ENCODE results near the gene FAIM2. TPM values are rescaled to one million over a fixed set of nuclear protein-coding genes. Genes with fewer than 3 reads are reported as not detected.
A peak's percentile ranks its signal among the peaks of the same experiment; 100 is the strongest.

Gene FAIM2
- total RNA-seq, 1 donor from 2014 or later = 10.4 TPM

DNA sequence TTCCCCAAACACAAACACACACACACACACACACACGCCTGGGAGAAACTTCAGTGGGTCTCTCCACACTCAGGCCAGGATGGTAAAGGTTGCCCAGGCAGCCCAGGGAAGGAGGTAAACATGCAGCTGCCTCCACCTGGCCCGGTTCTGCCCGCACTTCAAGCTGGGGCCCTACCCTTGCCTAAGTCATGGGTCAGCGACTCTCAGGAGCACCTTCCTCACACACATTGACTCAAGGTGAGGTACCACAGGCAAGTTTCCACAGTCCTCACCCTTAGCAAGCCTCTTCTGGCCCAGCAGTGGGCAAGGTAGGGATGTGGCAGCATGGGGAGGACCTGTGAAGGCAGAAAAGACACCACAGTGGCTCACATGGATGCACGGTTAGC lies 14.1 kb upstream of the FAIM2 start:
- DNase-seq (ENCODE audit: low spot score) = no peak

DNA sequence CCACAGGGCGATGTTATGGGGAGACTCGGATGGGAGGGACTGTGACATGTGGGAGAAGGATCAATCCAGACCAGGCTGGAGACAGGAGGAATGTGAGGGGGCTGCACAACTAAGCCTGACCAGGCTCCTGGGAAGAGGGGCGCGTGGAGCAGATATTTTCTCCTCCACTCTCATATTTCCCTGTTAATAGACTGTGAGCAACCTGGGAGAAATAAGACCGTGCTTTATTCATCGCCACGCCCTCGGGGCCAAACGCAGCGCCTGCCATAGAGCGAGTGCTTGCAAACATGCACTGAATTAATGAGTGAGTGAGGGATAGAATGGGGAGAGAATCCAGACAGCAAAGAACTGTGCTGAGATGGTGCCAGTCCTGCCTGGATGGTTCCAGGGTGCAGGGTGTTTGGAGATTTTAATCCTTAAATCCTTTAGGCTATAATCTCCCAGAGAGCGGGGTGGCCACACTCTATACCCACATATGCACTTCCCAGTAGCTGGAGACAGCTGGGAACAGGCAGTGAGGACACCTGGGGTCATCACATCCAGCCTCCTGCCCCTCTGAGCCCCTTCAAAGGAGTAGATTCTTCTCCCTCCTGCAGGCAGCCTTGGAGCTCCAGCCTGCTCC lies 13.6 kb upstream of the FAIM2 start:
- DNase-seq (ENCODE audit: low spot score) = no peak

DNA sequence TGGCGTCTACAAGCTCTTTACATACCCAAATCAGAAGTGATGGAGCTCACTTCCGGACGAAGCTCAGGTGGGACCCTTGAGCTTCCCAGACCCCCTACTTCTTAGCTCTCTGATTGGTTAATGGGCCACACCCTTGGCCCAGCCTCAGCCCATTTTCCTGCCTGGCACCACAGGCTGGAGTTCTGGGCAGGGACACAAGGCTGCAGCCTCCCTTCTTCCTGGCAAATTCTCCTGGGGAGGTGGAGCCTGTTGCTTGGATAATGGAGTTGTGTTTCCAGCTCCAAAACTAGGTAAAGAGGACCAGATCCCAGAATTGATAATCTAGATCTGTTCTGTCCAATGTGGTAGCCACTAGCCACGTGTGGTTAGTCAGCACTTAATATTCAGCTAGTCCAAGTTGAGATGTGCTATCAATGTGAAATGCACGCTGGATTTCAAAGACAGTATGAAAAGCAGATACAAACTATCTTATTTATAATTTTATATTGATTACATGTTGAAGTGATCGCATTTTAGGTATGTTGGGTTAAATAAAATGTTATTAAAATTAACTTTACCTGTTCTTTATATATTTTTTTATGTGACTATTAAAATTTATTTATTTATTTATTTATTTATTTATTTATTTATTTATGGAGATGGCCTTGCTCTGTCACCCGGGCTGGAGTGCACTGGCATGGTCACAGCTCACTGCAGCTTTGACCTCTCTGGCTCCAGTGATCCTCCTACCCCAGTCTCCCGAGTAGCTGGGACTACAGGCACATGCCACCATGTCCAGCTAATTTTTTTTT lies 12.6 kb upstream of the FAIM2 start:
- no peak for DNase-seq (ENCODE audit: low spot score)

- DNase-seq (ENCODE audit: low spot score) = no peak
Measured at GRCh38 chr12:49912345-49913255, 8.9 kb upstream of the FAIM2 start.

- no peak for DNase-seq (ENCODE audit: low spot score)
Measured at GRCh38 chr12:49911213-49911605, 7.5 kb upstream of the FAIM2 start.

- DNase-seq (ENCODE audit: low spot score) = no peak
Measured at GRCh38 chr12:49910331-49911212, 6.9 kb upstream of the FAIM2 start.

DNA sequence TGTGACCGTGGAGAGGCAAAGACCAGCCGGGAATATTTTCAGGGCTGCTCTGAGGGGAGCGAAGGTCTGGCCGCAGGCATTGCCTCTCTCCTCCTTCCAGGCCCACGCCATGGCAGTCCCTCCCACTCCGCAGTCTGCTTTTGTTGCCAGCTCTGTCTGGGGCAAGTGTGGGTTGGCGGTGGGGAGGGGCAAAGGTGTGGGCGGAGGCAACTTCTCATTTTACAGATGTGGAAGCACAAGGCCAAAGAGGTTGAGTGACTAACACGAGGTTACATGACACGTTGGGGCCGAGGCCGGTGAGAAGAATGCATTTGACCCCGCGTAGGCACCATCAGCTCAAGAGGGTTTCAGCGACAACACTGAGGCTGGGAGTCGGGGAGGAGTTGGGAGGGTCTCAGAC lies 6.1 kb upstream of the FAIM2 start:
- DNase-seq (ENCODE audit: low spot score) = peak; percentile 76

DNA sequence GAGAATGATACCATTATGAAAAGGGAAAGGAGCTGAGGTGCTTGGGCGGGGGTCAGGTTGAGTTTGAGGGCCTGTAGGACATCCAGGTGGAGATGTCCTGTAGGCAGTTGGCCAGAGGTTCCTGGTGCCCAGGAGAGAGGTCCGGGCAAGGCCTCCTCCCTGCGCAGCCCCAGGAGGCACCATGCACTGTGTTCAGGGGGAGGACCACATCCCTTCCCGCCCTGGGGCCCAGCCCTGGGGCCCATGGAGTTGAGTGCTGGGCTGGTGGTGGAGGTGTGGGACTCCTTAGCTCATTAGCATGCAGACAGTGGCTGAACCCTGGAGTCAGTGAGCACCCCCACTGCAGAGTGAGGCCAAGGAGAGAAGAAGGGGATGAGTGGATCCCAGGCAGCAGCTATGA lies 5.7 kb upstream of the FAIM2 start:
- DNase-seq (ENCODE audit: low spot score) = no peak

DNA sequence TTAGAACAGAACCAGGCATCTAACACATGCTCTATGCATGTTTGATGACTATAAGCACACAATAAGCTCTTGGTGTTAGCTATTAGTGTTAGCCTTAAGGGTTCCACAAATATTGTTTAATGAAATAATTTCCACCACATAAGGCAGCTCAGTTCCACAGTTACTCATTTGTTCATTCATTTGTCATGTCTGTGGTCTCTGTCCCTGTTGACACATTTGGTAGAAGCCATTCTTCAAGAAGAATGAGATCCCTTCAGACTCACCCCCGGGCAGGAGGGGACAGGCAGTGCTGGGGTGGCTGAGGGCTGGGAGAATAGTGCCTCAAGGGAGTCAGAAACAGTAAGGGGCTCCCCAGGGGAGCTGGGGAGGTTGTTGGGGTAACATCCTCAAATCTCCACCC lies 3.7 kb upstream of the FAIM2 start:
- no peak for DNase-seq (ENCODE audit: low spot score)

DNA sequence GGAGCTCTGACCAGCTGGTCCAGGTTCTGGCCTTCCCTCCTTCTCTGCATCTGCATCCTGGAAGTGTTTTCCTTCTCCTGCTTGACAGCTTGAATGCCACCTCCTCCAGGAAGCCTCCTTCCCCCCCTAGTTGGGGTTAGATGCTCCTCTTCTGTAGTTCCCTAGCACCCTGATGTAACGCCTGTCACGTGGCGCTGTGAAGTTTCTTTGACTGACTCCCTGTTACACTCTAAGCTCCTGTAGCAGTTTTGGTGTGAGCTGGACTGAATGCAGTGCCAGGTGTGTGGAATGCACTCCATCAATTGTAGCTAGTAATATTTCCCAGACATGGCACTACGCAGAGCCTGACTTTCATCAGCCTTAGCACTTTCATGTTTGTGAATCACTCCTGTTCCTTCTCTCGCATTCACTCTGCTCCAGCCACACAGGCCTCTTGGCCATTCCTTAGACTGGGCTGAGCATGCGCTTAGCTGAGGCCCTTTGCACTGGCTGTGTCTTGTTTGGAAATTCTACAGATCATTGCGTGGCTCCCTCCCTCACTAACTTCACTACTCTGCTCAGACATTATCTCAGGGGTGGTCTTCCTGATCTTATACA lies 2.1 kb upstream of the FAIM2 start:
- peak; percentile 41 for DNase-seq (ENCODE audit: low spot score)

- DNase-seq (ENCODE audit: low spot score) = no peak
Measured at GRCh38 chr12:49904601-49905000, 901 bp upstream of the FAIM2 start.

DNA sequence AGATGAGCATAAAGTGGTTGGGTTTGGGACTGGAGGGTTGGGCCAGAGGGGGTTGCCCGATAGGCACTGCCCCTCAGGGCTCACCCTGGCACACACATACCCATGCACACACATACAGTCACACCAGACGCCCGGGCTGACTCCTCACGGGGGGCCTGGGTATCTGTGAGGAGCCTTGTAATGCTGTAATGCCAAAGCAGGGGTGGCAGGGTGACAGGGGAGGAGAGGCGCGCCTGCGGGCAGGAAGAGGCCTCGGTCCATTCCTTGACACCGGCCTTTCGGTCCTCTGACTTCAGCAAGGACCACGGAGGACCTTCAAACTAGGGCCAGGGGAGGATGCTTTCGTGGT lies 375 bp downstream of the FAIM2 start:
- no peak for DNase-seq (ENCODE audit: low spot score)

DNA sequence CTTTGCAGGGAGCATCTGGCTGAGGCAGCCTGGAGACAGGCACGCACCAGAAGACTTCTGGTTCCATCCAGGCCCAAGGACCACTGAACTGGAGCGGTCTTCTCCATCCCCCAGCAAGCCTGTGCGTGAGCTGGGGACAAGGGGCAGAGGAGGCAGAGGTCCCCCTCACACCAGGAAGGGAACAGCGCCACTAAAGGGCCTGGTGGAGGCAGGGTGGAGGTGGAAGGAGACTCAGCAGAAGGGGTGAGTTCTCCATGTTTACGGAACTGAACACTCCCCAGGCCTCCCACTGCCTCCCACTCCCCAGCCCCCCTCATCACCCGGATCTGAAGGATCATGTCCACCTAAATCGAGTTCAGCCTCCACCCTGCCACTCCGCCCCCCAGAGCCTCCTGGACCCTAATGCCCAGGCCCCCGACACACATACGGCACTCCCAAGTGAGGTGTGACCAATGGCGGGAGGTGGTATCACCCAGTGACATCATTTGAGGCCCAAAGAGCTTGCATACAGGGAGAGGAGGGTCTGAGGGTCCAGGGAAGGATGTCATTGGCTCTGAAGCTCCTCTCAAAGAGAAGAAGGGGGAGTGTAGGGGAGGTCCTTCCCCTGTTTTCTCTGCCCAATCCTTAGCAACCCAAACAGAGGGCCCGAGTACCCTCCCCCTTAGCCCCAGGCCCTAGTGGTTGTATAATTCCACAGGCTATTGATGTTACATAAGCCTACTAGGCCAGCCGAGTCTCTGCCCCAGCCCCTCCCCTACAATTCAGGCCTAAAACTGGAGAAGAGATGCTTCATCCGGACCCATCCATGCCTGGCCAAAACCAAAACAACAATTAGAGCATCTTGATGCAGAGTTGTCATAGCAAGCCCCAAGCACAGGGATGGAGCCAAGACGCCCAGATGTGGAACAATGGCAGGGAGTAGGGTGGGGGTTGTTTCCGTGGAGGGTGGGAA lies 1.0 kb downstream of the FAIM2 start:
- DNase-seq (ENCODE audit: low spot score) = peak; percentile 84

DNA sequence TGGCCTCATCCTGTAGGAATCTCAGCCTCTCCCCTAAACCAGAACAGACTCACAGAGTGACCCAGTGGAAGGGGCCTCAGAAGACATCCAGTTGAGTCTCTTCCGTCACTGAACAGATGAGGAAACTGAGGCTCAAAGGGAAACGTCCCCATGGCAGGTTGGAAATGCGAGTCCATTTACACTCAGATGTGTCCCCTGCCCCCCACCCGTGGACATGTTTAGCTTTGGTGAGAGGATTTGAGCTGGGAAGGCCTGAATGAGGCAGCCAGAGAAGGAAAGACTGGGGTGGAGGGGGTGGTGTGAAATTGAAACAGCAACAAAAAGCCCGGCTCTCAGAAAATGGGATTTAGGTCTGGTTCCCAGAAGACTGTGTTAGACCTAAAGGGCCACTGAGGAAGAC lies 1.7 kb downstream of the FAIM2 start:
- no peak for DNase-seq (ENCODE audit: low spot score)

DNA sequence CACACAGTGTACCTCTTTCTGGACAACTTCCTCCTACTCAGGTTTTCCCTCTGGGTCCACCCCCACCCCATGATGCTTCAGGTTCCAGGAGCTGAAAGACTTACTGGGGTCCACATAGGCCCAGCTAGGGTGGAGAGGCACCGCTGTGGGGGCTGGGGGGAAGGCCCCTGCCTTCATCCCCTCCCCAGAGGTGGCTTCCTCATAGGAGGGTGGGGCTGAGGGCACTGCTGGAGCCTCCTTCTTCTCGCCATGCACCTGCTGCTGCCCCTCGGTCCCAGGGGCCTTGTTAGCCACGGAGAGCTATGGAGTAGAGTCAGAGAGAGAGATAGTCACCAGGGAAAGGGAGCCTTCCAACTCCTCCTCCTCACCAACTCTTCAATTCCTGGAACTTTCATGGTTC lies 2.7 kb downstream of the FAIM2 start:
- DNase-seq (ENCODE audit: low spot score) = no peak

DNA sequence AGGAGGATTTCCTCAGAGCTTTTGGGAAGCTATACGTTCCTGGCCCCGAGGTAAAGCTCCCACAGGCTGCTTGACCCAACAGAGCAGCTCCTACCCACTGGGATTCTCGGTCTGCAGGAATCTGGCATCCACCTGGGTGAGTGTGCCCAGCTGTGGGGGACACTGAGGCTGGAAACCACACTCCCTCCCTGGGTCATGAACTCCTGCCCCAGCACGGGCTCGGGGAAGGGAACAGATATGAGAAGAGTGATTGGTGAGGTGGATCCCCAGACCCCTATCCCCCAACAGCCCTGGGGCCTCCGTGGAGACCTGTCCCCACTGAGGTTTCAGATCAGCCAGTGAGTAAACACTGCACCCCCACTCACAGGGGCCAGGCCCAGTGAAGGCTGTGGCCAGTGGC lies 3.3 kb downstream of the FAIM2 start:
- DNase-seq (ENCODE audit: low spot score) = no peak

DNA sequence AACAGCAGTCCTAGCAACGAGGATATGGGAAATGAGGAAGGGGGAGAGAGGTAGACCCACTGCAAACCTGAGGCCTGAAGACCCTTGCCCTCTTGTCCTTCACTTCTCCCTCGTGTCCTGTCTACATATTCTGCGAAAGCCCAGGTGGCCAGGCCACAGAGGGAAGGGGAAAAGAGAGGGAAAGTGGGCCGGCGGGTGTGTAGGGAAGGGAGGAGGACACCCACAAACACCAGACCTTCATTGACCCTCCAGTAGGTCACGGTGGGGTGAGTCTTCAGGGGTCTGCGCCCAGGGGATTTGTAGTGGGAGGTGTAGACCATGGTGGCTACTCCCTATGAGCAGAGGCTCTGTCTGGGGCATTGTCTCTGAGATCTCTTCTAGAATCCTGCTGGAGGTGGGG lies 3.8 kb downstream of the FAIM2 start:
- no peak for DNase-seq (ENCODE audit: low spot score)

DNA sequence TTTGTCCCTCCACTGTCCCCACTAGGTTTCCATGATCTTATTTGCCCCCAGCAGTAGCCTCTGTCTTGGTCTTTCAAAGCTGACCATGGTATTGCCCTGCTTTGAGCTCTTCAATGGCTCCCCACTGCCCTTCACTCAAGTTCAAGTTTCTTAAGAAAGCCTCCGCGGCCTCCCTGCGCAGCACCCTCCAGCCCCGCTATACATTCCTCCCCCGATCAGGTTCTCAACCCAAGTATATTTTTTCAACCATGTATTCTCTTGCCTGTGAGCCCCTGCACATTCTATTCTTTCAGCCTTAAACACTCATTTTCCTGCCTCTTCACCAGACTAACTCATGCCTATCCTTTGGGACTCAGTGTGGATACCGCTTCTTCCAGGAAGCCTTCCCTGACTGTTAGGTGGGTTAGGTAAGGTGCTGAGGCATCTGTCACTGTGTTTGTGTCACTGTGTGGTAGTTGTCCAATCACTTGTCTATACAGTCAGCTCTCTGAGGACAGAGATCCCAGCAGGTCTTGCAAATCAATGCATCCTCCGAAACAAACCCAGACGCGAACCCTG lies 4.3 kb downstream of the FAIM2 start:
- no peak for DNase-seq (ENCODE audit: low spot score)

GRCh38 chr12:49897276-49897675 lies 6.4 kb downstream of the FAIM2 start:
- DNase-seq (ENCODE audit: low spot score) = no peak

DNA sequence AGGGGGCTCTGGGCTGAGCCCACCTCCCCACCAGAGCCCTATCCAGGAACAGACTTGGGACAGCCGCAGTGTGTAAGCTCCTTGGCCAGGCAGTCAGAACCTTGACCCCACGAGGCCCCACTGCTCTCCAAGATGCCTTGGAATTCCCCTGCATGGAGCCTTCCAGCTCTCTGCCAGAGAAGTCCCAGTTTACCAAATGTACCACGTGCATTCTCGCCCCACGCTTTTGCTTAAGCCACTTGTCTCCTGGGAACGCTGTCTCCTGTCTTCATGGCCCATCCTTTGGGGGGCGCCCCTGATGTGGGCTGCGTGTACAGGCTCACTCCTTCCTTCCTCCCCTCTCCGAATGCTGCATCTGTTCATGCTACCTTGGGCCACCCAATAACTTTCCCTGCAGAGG lies 7.9 kb downstream of the FAIM2 start:
- DNase-seq (ENCODE audit: low spot score) = no peak

All from umbilical cord (tissue), 2 donors.